Duodenal mucosa (tissue), 2 donors: Measurements from ENCODE around the gene PLD4.

Source experiments
- H3K27ac ChIP-seq: one replicate; pipeline ENCODE4 v1.7.0; 2013; ENCODE audit warnings: low read depth, low read length
- H3K27me3 ChIP-seq, 2 donors: one replicate each; pipeline ENCODE4 v1.7.0; 2013; ENCODE audit warnings: low read length in 2 of 2, control low read depth in 1 of 2; ENCODE audit not compliant: insufficient read depth in 2 of 2, control insufficient read depth in 1 of 2
- H3K36me3 ChIP-seq, 2 donors: one replicate each; pipeline ENCODE4 v1.7.0; 2013; ENCODE audit warnings: low read length in 2 of 2, control low read depth in 1 of 2; ENCODE audit not compliant: insufficient read depth in 2 of 2, control insufficient read depth in 1 of 2
- H3K4me1 ChIP-seq, 2 donors: one replicate each; pipeline ENCODE4 v1.7.0; 2013; ENCODE audit warnings: low read length in 2 of 2, control low read depth in 1 of 2; ENCODE audit not compliant: insufficient read depth in 2 of 2, control insufficient read depth in 1 of 2
- H3K4me3 ChIP-seq, 2 donors: one replicate each; pipeline ENCODE4 v1.7.0; 2013; ENCODE audit warnings: low read length in 2 of 2, low read depth in 1 of 2
- H3K9ac ChIP-seq, 2 donors: one replicate each; pipeline ENCODE4 v1.7.0; 2013; ENCODE audit warnings: low read length in 2 of 2, low read depth in 1 of 2
- H3K9me3 ChIP-seq, 2 donors: one replicate each; pipeline ENCODE4 v1.7.0; 2013; ENCODE audit warnings: low read length in 2 of 2, control low read depth in 1 of 2; ENCODE audit not compliant: control insufficient read depth in 1 of 2

Gene PLD4

DNA sequence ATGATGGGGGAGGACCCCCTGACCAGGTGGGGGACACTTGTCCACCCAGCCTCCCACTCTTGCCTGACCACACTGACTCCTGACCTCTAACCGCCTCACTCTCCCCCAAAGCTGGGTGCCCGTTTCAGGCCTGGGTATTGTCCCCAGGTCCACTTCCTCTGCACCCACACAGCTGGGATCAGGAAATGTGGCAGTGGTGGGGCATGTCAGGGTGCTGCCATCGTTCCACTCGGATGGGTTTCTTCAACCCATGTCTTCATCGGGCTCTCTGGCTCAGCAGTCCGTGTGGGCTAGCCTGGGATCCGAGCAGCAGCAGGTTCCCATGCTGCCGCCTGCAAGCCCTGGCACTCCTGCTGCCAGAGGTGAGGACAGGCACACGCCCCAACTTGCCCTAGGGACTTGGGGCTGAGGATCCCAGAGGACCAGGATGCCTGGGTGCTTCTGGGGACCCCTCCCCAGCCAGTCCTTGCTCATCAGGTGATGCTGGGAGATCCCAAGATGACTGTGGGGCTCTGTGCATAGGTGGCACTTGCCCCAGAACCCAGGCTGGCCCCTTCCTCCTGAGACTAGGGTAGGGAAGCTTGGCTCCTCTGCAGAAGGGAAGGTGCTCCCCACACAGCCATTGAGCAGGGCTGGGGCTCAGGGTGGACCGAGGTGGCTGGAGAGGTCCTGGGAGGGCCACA, 58.0 kb downstream of the PLD4 start:
- H3K27ac ChIP-seq: no peak overlapping the region
- peaks cover 9 to 13% of the 10 kb centered on the region in 2 donors for H3K4me1 ChIP-seq
- H3K27me3 ChIP-seq: peaks cover 9 to 12% of the 10 kb centered on the region in 2 donors
- no peak overlapping the region for H3K9ac ChIP-seq
- no peak overlapping the region for H3K4me3 ChIP-seq
- no peaks in the 10 kb centered on the region for H3K9me3 ChIP-seq
- H3K36me3 ChIP-seq: no peaks in the 10 kb centered on the region
